ENCODE data around the gene AGPAT3. TPM values are rescaled to one million over a fixed set of nuclear protein-coding genes. Genes with fewer than 3 reads are reported as not detected.

Gene AGPAT3
- total RNA-seq, 4 donors from 2014 or later: 28.0 to 36.5 (median 32.2) TPM

DNA sequence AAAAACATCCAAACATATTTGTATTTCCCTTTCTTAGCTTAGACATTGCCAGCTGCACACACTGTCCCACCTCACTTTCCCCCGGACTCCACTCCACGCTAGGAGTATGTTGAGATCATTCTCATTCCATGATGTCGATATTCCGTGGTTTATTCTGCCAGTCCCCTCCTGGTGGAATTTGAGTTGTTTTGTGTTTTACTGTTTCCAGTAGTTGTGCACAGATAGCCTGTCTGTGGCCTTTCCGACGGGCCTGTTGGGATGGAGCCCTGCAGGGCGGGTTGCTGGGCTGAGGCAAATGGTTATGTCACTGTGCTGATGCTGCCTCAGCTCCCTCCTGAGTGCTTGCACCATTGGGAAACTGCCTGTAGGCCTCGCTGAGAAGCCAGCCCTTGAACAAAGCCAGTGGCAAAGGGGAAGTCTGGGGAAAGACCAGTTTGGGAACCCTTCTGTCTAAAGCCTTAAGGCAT, 159.9 kb downstream of the AGPAT3 start:
- no peaks in the 10 kb centered on the region for H3K36me3 ChIP-seq
- H3K27me3 ChIP-seq: no peaks in the 10 kb centered on the region
- H3K4me3 ChIP-seq: no peak overlapping the region
- H3K27ac ChIP-seq (replicated peaks in 1 of 4): peak overlapping the region; percentile 1 to 53 (median 28)
- intact Hi-C loops (cut with DNase I): no loop called here
- peaks cover 37 to 46% (median 40%) of the 10 kb centered on the region in 4 donors for H3K4me1 ChIP-seq
- H3K9me3 ChIP-seq: no peaks in the 10 kb centered on the region
- TF ChIP-seq POLR2AphosphoS5 (IDR thresholded peaks at IDR 0.05) (peak in 1 of 2 donors; percentile 35), EP300 (IDR thresholded peaks at IDR 0.05) (no peak)
- no peak for DNase-seq (ENCODE audit: extremely low spot score)
- WGBS: 64% methylated on average over 8 of the region's 8 CpGs

DNA sequence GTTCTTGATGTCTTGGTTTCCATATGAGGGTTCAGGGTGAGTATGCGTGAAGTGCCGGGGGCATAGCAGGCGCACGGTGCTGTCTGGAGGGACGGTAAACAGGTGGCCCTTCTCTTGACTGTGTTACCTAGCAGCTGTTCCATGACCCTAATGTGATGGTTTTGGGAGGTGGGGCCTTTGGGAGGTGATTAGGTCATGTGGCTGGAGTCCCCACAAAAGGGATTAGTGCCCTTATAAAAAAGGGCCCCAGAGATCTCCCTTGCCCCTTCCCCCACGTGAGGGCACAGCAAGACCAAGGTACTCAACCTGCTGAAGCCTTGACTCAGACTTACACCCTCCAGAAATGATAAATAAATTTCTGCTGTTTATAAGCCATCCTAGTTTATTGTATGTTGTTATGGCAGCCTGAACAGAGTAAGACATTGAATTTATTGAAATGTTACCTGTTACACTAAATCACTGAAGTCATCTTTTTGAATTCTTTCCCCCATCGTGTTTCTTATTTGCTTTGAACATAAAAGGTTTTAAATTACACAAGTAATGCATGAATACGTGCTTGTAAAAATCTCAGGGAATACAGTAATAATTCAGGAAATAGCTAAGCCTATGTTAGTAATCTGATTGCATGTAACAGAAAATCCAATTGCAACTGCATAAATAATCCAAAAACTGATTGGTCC, 162.7 kb downstream of the AGPAT3 start:
- TF ChIP-seq, protein P1, sequence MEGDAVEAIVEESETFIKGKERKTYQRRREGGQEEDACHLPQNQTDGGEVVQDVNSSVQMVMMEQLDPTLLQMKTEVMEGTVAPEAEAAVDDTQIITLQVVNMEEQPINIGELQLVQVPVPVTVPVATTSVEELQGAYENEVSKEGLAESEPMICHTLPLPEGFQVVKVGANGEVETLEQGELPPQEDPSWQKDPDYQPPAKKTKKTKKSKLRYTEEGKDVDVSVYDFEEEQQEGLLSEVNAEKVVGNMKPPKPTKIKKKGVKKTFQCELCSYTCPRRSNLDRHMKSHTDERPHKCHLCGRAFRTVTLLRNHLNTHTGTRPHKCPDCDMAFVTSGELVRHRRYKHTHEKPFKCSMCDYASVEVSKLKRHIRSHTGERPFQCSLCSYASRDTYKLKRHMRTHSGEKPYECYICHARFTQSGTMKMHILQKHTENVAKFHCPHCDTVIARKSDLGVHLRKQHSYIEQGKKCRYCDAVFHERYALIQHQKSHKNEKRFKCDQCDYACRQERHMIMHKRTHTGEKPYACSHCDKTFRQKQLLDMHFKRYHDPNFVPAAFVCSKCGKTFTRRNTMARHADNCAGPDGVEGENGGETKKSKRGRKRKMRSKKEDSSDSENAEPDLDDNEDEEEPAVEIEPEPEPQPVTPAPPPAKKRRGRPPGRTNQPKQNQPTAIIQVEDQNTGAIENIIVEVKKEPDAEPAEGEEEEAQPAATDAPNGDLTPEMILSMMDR (IDR thresholded peaks at IDR 0.05): no peak
- no peak for TF ChIP-seq EP300 (IDR thresholded peaks at IDR 0.05)
- 92% methylated on average over 8 of the region's 8 CpGs for WGBS
- peaks cover 4 to 5% (median 5%) of the 10 kb centered on the region in 4 donors for H3K36me3 ChIP-seq
- peaks cover 27 to 29% (median 28%) of the 10 kb centered on the region in 4 donors for H3K4me1 ChIP-seq
- no peak overlapping the region for H3K27ac ChIP-seq (replicated peaks in 1 of 4)
- intact Hi-C loops (cut with DNase I): no loop called here
- no peak overlapping the region for H3K4me3 ChIP-seq
- H3K27me3 ChIP-seq: no peaks in the 10 kb centered on the region
- DNase-seq (ENCODE audit: extremely low spot score): no peak
- no peaks in the 10 kb centered on the region for H3K9me3 ChIP-seq

DNA sequence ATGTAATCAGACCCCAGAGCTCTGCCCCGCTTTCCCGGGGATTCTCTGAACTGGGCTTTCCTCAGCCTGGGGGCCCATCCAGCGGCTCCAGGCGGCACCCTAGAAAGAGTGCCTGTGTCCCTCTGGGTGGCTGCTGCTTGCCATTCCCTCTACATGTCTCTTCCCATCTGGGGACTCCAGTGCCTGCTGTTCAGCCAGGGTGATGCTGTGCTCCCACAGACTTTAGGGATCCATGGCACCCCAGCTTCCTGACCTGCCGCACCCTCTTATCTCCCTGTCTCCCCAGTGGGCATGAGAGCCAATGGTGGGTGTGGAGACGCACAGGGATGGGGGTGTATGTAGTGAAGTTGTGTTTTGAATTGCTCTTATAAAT, 163.2 kb downstream of the AGPAT3 start:
- no peak for DNase-seq (ENCODE audit: extremely low spot score)
- 93% methylated on average over 6 of the region's 6 CpGs for WGBS
- Histone ChIP-seq H3K4me3 (no peak overlapping the region), H3K9me3 (no peaks in the 10 kb centered on the region), H3K36me3 (peaks cover 7 to 11% (median 9%) of the 10 kb centered on the region in 4 donors), H3K27me3 (no peaks in the 10 kb centered on the region), H3K4me1 (peaks cover 27 to 29% (median 28%) of the 10 kb centered on the region in 4 donors), H3K27ac (replicated peaks in 1 of 4) (no peak overlapping the region)
- TF ChIP-seq EP300 (IDR thresholded peaks at IDR 0.05) (no peak), POLR2A (IDR thresholded peaks at IDR 0.05; ENCODE audit: low read depth) (no peak), POLR2AphosphoS5 (IDR thresholded peaks at IDR 0.05) (no peak)
- TF ChIP-seq, protein P1 (IDR thresholded peaks at IDR 0.05): no peak
- intact Hi-C loops (cut with DNase I): no loop called here

DNA sequence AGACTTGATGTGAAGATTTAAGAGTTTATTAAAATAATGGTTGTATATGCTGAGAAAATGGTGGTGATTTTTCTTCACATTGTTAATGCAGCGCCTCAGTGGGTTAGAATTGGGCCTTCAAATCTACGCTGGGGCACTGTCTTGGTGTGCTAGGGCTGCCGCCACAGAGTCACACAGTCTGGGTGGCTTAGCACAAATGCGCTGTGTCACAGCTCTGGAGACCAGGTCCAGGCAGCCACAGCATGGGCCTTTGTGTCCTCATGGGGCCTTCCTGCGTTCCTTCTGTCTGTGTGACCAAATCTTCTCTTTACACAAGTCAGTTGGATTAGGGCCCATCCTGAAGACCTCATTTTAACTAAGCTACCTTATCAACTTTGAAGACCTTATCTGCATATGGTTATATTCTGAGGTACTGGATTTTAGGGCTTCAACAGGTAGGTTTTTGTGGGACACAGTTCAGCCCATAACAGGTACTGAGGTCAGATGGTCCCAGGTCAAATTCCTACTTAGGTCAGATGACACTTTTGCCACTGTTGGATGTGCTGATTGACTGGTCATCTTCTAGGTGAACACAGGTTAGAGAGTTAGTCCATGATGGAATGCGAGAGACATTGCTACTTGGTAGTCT, 164.6 kb downstream of the AGPAT3 start:
- Histone ChIP-seq H3K27me3 (no peaks in the 10 kb centered on the region), H3K4me1 (peaks cover 20 to 22% (median 22%) of the 10 kb centered on the region in 4 donors), H3K9me3 (no peaks in the 10 kb centered on the region), H3K36me3 (peaks cover 14 to 24% (median 20%) of the 10 kb centered on the region in 4 donors), H3K4me3 (no peak overlapping the region), H3K27ac (replicated peaks in 1 of 4) (no peak overlapping the region)
- WGBS: 95% methylated on average over 6 of the region's 6 CpGs
- no peak for DNase-seq (ENCODE audit: extremely low spot score)
- TF ChIP-seq POLR2AphosphoS5 (IDR thresholded peaks at IDR 0.05) (no peak), POLR2A (IDR thresholded peaks at IDR 0.05; ENCODE audit: low read depth) (no peak)
- TF ChIP-seq, protein P1 (IDR thresholded peaks at IDR 0.05): no peak
- intact Hi-C loops (cut with DNase I): no loop called here

DNA sequence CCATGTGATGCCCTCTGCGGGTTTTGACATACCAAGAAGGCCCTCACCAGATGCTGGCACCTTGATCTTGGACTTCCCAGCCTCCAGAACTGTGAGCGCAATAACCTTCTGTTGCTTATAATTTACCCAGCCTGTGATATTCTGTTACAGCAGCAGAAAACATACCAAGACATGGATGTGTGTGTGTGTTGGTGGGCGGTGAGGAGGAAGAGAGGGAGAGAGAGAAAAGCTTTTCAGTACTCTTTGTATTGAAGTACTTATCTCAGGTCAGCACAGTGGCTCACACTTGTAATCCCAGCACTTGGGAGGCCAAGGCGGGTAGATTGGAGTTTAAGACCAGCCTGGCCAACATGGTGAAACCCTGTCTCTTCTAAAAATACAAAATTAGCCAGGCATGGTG, 170.2 kb downstream of the AGPAT3 start:
- H3K4me3 ChIP-seq: no peak overlapping the region
- 92% methylated on average over 4 of the region's 4 CpGs for WGBS
- H3K27me3 ChIP-seq: no peaks in the 10 kb centered on the region
- no peak for TF ChIP-seq EP300 (IDR thresholded peaks at IDR 0.05)
- TF ChIP-seq POLR2AphosphoS5 (IDR thresholded peaks at IDR 0.05): no peak
- TF ChIP-seq, protein P1 (IDR thresholded peaks at IDR 0.05): no peak
- no peak for TF ChIP-seq POLR2A (IDR thresholded peaks at IDR 0.05; ENCODE audit: low read depth)
- H3K4me1 ChIP-seq: no peaks in the 10 kb centered on the region
- peaks cover 39 to 80% (median 67%) of the 10 kb centered on the region in 4 donors for H3K36me3 ChIP-seq
- H3K27ac ChIP-seq (replicated peaks in 1 of 4): no peak overlapping the region
- intact Hi-C loops (cut with DNase I): no loop called here
- no peak for DNase-seq (ENCODE audit: extremely low spot score)
- no peaks in the 10 kb centered on the region for H3K9me3 ChIP-seq

Data from esophagus muscularis mucosa (tissue), 4 donors.